ENCODE measurements around the gene OTUD7B.

The OTUD7B gene

DNA sequence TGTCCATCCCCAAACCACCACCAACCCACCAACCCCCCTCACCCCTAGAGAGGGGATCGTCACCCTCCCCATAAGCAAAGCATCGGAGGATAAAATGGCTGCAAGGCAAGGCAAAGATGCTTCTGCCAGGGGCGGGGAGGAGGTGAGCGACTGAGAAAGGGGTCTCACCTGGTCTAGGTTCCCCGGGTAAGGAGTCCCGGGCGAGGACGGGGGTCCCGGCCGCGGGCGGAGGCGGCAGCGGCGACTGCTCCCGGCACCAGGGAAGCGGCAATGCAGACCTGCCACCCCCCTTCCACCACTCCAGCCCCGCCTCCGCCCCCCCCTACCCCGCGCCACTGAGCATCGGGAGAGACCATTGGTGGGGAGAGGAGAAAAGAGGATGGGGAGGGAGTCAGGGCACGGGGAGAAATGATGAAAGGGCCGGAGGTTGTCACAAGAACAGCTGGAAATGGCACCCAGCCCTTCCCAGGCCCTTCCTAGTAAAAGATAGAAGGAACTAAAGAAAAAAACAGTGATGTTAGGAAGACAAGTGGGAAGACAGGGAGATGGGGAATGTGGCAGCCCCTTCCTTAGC, 92.9 kb downstream of the OTUD7B start, which contains the start of gene SV2A:
Gene SV2A (minus strand): TSS at position 274 of the 574 bp plus-strand sequence. CDS start 4,004 bp downstream, outside the sequence.
- peak in 1 of 2 experiments; percentile 24 for DNase-seq (ENCODE audit: low read depth in 2 of 2)

DNA sequence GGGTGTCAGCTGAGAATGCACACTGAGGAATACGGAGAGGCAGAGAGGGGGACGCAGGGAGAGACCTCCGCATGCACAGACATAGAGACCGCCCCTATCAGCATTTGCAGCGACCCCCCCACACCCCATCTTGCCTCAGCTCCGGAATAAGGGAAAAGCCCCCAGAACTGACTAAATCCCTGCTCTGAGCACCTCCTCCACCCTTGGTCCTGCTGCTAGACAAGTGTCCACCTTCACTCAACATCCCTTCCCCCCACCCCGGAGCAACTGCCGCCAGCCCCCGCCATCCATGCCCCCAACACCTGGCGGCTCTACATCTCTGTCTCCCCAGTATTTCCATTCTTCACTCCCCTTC, 93.7 kb downstream of the OTUD7B start:
- no peak for DNase-seq (ENCODE audit: low read depth in 2 of 2)

DNA sequence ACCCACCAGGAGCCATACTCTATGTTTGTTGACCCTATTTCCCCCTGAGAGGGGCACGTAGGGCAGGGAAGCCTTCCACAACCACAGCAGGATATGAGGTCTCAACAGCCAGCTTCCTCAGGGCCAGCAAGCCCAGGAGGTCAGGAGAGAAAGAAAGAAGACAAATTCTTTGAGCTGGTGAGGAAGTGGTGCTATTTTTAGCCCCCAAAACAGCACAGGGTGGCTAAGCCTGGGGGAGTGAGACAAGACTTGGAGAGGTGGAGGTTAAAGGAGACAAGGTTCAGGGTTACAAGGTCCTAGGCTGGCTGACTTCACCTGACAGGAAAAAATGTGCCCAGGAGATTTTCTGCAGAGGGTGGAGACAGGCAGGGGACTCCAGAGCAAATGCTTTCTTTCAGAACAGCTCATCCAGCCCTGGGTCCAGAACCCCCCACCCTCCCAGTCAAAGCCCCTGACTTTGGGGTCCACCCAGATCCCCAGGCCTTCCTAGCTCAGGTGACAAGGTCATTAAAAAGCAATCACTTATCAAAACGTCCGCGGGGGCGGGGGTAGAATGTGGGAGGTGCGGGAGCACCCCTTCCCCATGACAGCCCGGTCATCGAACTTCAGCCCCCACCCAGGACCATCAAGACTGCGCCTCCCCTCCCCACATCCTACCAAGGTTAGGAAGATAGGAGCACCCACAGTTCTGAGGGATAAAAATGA, 94.2 kb downstream of the OTUD7B start:
- DNase-seq (ENCODE audit: low read depth in 2 of 2) = no peak

DNA sequence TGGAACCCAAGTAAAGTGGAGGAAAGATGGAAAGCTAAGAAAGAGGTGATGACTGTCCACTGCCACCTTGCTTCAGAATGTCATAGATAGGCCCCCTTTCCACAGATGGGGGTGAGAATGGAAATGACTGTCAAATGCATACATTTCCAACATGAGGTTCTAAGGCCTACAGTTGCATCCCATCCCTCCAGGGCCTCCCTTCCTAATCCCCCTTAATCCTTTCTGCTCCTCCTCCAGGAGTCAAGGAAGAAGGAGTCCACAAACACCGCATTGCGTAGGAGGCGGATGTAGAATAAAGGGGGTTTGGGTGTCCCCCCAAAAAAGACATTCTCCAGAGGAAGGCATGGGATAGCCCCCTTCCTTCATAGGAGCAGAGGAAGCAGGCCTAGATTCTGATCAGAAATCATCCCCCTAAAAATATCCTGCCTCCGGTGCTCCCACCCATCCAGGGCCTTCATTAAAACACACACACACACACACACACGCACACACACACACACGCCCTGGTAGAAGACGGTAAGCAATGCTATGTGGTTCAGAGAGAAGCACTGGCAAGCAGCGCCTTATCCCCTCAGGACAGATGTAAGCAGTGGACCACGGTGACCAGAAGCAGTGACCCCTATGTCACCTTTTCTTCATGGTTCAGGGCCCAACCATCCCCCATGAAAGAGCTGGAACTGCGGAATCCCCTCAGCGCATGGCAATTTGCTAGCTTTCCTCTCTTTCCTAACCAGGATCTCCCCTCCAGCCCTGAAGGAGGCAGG, 94.9 kb downstream of the OTUD7B start:
- DNase-seq (ENCODE audit: low read depth in 2 of 2) = no peak

DNA sequence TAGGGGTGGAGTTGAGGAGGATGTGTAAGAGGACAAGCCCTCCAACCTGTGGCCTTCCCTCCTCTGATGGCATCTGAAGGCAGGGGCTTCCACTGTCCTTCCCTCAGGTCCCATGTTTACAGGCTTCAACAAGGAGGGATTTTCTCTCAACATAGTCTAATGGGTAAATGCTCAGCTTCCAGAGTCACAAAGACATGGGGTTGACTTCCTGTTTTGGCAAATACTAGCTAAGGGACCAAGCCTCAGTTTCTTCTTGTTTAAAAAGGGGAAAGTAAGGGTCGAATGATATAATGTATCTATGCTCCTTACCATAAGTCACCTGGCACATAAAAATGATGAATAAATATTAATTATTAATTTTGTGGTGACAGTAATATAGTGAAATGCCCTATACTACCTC, 96.0 kb downstream of the OTUD7B start:
- no peak for DNase-seq (ENCODE audit: low read depth in 2 of 2)

DNA sequence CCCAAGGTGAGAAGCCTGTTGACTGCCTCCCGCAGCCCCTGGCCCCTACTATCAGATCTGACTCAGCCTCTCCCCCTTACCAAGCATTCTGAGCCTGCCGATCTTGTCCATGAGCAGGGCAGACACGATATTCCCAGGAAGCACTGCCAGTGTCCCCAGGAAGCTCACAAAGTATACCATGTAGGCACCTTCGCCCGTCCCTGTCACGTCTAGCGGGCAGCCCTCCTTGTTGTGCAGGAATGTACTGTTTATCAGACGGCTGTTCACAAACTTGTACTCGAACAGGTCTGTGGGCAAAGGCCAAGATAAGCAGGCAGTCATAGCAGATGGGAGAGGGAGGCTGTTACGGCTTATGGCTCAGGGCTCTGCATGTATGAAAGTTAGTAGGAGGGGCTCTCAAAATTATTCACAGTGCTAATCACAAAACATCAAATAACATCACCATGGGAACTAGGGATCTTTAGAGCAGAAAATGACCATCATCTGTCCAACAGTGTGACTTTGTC, 103.9 kb downstream of the OTUD7B start:
- no peak for DNase-seq (ENCODE audit: low read depth in 2 of 2)

DNA sequence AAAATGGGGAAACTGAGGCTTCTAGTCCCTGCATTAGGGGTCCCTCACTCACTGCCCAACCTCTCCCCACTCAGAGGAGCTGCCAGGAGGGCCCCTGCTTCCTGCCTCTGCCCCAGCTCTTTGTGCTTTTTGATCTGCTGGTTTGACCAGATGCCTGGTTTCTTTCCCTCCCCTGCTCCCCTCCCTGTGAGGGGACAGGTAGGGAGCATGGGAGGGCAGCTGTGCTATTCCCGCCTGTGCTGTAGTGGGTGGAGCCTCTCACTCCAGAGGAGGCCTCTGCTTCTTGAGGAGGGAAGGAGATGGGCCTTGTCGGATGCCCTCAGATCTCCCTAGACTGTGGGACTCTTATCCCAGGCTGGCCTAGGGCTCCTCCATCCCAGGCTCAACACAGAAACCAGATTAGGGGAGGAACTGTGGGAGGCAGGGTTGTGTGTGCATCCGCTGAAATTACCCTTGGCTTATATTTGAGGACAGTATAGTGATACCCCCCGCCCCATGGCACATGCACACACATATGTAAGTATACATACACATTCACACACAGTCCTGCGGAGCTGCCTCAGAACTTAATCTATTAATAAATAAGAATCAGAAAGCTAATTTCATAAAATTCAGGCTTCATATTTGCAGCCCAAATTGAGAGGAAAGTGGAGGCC, 106.6 kb downstream of the OTUD7B start:
- no peak for DNase-seq (ENCODE audit: low read depth in 2 of 2)

DNA sequence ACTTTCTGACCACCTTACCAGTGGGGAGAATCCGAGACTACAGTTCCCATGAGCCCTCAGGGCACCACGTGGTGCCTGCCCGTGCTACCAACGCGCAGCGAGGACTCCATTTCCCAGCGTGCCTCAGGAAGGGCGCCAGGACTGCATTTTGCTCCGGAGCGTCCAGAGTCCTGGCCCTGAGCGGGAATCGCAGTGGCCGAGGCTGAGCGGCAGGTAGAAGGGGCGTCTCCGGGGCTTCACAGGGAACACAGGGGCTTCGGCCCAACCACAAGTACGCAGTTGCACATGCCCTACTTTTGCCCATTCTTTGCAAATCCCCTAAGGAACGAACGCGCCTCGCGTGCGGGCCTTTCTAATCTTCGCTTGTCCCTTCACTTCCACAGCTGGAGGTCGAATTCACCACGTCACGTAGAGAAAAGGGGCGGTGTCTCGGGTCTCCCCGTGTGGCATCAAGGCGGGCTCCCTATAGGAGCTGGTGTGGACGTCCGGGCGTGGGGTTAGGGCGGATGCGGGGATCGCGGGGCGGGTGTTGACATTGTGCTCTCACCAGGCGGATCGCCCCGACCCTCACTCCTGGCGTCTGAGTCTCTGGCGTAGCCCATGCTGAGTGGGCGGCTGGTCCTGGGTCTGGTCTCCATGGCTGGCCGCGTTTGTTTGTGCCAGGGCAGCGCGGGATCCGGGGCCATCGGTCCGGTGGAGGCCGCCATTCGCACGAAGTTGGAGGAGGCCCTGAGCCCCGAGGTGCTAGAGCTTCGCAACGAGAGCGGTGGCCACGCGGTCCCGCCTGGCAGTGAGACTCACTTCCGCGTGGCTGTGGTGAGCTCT, 110.9 kb downstream of the OTUD7B start, which contains the start of gene BOLA1:
Gene BOLA1 (plus strand): TSS at position 109 of the 825 bp plus-strand sequence. CDS start 492 bp downstream, at position 601.
- peak; percentile 68 to 72 for DNase-seq (ENCODE audit: low read depth in 2 of 2)

DNA sequence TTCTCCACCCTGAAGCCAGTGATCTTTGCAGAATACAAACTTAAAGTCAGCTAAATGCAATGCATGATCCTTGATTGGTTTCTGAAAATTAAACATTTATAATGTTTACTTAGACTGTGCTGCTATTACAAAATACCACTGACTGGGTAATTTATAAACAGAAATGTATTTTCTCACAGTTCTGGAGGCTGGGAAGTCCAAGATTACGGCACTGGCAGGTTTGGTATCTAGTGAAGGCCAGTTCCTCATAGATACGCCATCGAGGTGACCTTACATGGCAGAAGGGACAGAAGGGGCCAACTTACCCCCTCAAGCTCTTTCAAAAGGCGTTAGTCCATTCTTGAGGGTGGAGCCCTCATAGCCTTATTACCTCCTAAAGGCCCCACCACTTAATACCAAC, 114.0 kb downstream of the OTUD7B start:
- no peak for DNase-seq (ENCODE audit: low read depth in 2 of 2)

DNA sequence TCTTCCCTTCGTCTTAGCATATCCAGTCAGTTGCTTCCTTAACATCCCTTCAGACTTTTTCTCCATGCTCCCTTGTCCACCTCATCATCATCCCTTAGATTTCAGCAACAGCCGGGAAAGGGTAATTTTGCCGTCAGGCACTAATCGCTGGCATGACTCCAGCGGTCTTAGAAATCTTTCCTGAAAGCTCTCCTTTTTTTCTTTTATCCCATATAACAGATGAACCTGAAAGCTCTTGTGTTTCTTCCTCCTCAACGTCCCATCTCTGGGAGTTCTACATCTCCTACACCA, 121.6 kb downstream of the OTUD7B start:
- DNase-seq (ENCODE audit: low read depth in 2 of 2) = no peak

DNA sequence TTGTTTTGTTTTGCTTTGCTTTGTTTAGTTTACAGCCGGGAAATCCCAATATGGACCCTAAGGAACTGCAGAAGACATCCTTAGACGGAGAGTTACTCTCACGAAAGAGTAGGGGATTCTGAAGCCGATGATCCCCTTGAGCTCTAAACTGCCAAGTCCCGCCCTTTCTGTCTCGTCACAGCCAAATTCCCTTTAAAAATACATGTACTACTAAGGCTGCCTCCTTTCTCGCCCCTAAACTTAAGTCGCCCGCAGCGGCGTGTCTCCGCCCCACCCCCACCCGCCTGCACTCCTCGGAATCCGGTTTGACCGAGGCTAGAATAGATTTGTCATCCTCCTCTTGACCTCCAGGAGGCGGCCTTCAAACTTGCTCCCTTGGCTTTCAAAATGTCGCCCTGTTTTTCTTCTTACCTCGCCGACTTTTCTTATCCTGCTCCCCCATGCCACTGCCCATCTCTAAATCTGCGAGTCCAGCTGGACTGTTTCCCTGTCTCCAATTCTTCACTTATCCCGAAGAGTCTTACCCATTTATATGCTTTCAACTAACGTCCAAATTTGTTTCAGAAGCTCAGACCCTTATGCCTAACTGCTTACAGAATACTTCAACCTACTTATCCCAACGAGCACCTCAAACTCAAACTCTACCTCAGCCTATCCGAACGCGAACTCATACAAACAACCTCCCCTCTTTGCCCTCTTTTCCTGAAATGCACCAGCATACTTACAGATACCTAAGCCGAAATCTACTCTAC, 122.1 kb downstream of the OTUD7B start:
- peak; percentile 77 to 78 for DNase-seq (ENCODE audit: low read depth in 2 of 2)

Data from fibroblast of skin of left biceps (primary cell).